Endothelial cell of umbilical vein (primary cell): ENCODE results near the gene IBSP. TPM values are rescaled to one million over a fixed set of nuclear protein-coding genes. Genes with fewer than 3 reads are reported as not detected.

Experiments
- BruUV-seq: library from RNA; stranded (reverse); fragments of 400-500 nt; replicated peaks from 2 replicates; lab custom pipeline; 2021; lab: Mats Ljungman, UMichigan
- CTCF ChIA-PET: fragments of 300-600, 350-600 bp; sonication (Branson Sonifier 250); formaldehyde crosslinking; loops from one replicate; lab custom pipeline; 2021; ENCODE audit warnings: antibody characterized with exemption, inconsistent platforms; lab: Charles Lee
- POLR2A ChIA-PET: fragments of 300-600, 350-600 bp; sonication (Branson Sonifier 250); formaldehyde crosslinking; loops from one replicate; lab custom pipeline; 2021; ENCODE audit warnings: antibody characterized with exemption, inconsistent platforms; lab: Charles Lee
- DNase-seq: peaks from one replicate; pipeline ENCODE4 v3.0.0-alpha.2; 2011; ENCODE audit warnings: low read depth, low spot score
- FAIRE-seq: peaks from 2 replicates; lab custom pipeline; 2011; peaks lifted over from hg19 to GRCh38; lab: Jason Lieb, UNC
- H2AFZ ChIP-seq: 2 replicates; pipeline ENCODE4 v1.6.0; 2012; ENCODE audit warnings: low read depth, low read length, control low read depth, inconsistent platforms
- H3K27ac ChIP-seq: 2 replicates; pipeline ENCODE4 v1.5.1; 2011; ENCODE audit warnings: low read depth, mild to moderate bottlenecking, control low read depth, low read length, moderate library complexity; ENCODE audit not compliant: insufficient read depth
- H3K27me3 ChIP-seq, 2 experiments: 2 replicates each; pipeline versions ENCODE4 v1.6.0 to v1.6.1; 2011; ENCODE audit warnings: low read length in 2 of 2, mixed read lengths in 1 of 2; ENCODE audit not compliant: control insufficient read depth in 2 of 2, insufficient read depth in 2 of 2
- H3K36me3 ChIP-seq, 2 experiments: 2 replicates in 1 of 2; 3 replicates in 1 of 2; pipeline ENCODE4 v1.5.1; 2011; ENCODE audit warnings: low read length in 2 of 2, mild to moderate bottlenecking in 1 of 2, moderate library complexity in 1 of 2; ENCODE audit not compliant: control insufficient read depth in 2 of 2, insufficient read depth in 2 of 2; ENCODE audit errors: extremely low read depth in 1 of 2
- H3K4me1 ChIP-seq: 3 replicates; pipeline ENCODE4 v1.5.1; 2011; ENCODE audit warnings: mild to moderate bottlenecking, low read length; ENCODE audit not compliant: control insufficient read depth, insufficient read depth; ENCODE audit errors: extremely low read depth
- H3K4me2 ChIP-seq: 2 replicates; pipeline ENCODE4 v1.6.1; 2011; ENCODE audit warnings: low read length, control low read depth, mixed read lengths; ENCODE audit not compliant: insufficient read depth
- H3K4me3 ChIP-seq, 3 experiments: fragments of 200-600 bp in 1 of 3; sonication (generic), shearing (Covaris generic) in 1 of 3; replicated peaks in 1 of 3; 2 replicates each; pipeline ENCODE4 v1.5.1; 2011 to 2016; ENCODE audit warnings: control low read depth in 3 of 3, low read length in 3 of 3, mild to moderate bottlenecking in 2 of 3, inconsistent platforms in 1 of 3, low read depth in 1 of 3, moderate library complexity in 1 of 3; ENCODE audit not compliant: insufficient read depth in 1 of 3
- H3K79me2 ChIP-seq: 2 replicates; pipeline ENCODE4 v1.6.0; 2012; ENCODE audit warnings: low read length, inconsistent platforms; ENCODE audit not compliant: control insufficient read depth, insufficient read depth
- H3K9ac ChIP-seq: replicated peaks from 2 replicates; pipeline ENCODE3; 2011; ENCODE audit warnings: low read length, control low read depth; ENCODE audit not compliant: insufficient read depth; ENCODE audit errors: extremely low read depth
- H3K9me1 ChIP-seq: replicated peaks from 3 replicates; pipeline ENCODE4 v1.6.0; 2011; ENCODE audit warnings: mild to moderate bottlenecking, low read length; ENCODE audit not compliant: control insufficient read depth, insufficient read depth; ENCODE audit errors: extremely low read depth
- H3K9me3 ChIP-seq: replicated peaks from 2 replicates; pipeline ENCODE4 v1.5.1; 2012; ENCODE audit warnings: low read length, inconsistent platforms; ENCODE audit not compliant: control insufficient read depth, insufficient read depth
- H4K20me1 ChIP-seq: replicated peaks from 2 replicates; pipeline ENCODE3; 2011; ENCODE audit warnings: mild to moderate bottlenecking, low read length; ENCODE audit not compliant: control insufficient read depth, insufficient read depth; ENCODE audit errors: extremely low read depth
- EZH2 ChIP-seq: IDR thresholded peaks from 2 replicates; pipeline ENCODE4 v1.6.1; 2012; ENCODE audit warnings: borderline replicate concordance, low read depth, mild to moderate bottlenecking, moderate library complexity, low read length, inconsistent platforms; ENCODE audit not compliant: severe bottlenecking
- FOS ChIP-seq: IDR thresholded peaks from 2 replicates; pipeline ENCODE4 v1.6.1; 2011; ENCODE audit warnings: mild to moderate bottlenecking, low read length, moderate library complexity, borderline replicate concordance; ENCODE audit not compliant: insufficient read depth
- GATA2 ChIP-seq: IDR thresholded peaks from 2 replicates; pipeline ENCODE4 v1.7.0; 2011; ENCODE audit warnings: low read depth, mild to moderate bottlenecking, moderate library complexity, mixed read lengths, low read length; ENCODE audit not compliant: insufficient read length, insufficient read depth
- JUN ChIP-seq: IDR thresholded peaks from 2 replicates; pipeline ENCODE4 v1.6.1; 2011; ENCODE audit warnings: borderline replicate concordance, low read depth; ENCODE audit not compliant: insufficient read length, insufficient read depth
- MYC ChIP-seq: IDR thresholded peaks from one replicate; pipeline ENCODE4 v1.6.1; 2011; ENCODE audit warnings: mild to moderate bottlenecking, low read depth, low read length
- POLR2A ChIP-seq: IDR thresholded peaks from 2 replicates; pipeline ENCODE4 v1.6.1; 2012; ENCODE audit warnings: low read depth, mild to moderate bottlenecking, control low read depth, low read length
- POLR2AphosphoS5 ChIP-seq: IDR thresholded peaks from 2 replicates; pipeline ENCODE4 v1.6.1; 2012; ENCODE audit warnings: low read depth, mild to moderate bottlenecking, control low read depth, low read length, moderate library complexity; ENCODE audit not compliant: insufficient read depth
- dilution Hi-C: fragments of 300-500 bp; cut with MboI; formaldehyde crosslinking; loops from one replicate; pipeline ENCODE4 v1.15.0; 2019; ENCODE audit warnings: low sequenced_read_pairs; ENCODE audit not compliant: extremely low pct_ligation_motif_present
- intact Hi-C: fragments of 100-400 bp; cut with micrococcal nuclease; formaldehyde crosslinking; loops from one replicate; pipeline ENCODE4 v1.10.0; 2022
- polyA plus RNA-seq, 4 experiments: library from polyadenylated mRNA; depleted of rRNA in 3 of 4; stranded (reverse) in 3 of 4; unstranded in 1 of 4; fragments of >200 nt; gene quantifications; 2 replicates each; pipeline versions ENCODE4 v1.2.1 to v1.2.3, GENCODE V29; 2011 to 2012; ENCODE audit warnings: missing spikeins in 1 of 4
- total RNA-seq: library from RNA; stranded (reverse); gene quantifications from 2 replicates; pipeline ENCODE4 v1.2.3, GENCODE V29; 2021
- TF ChIP-seq, protein P1 (sequence below), 2 donors: IDR thresholded peaks; 1 replicate in 1 of 2; 2 replicates in 1 of 2; pipeline ENCODE4 v1.5.1; 2011; ENCODE audit warnings: low read length in 2 of 2, mild to moderate bottlenecking in 2 of 2, moderate library complexity in 2 of 2, control low read depth in 1 of 2, inconsistent platforms in 1 of 2, low read depth in 1 of 2; ENCODE audit not compliant: insufficient read depth in 1 of 2; ENCODE audit errors: extremely low read depth in 1 of 2
- TF ChIP-seq, protein P2 (sequence below): IDR thresholded peaks from 2 replicates; pipeline ENCODE4 v1.6.1; 2011; ENCODE audit not compliant: insufficient read depth, insufficient read length

IBSP gene
- total and polyA plus RNA-seq, 2 donors (not counting 3 experiments of a cell fraction or from before 2014, with no cell fraction given) = not detected

- peaks cover 2 to 3% of the 10 kb centered on the region in 2 experiments for H3K27me3 ChIP-seq
- dilution Hi-C loops = no loop called here
- H3K9ac ChIP-seq = no peak overlapping the region
- DNase-seq (peak; percentile 17), FAIRE-seq (no peak)
- ChIA-PET POLR2A (no interaction called here), CTCF (interaction anchor here (0.9 to 6.2 kb wide), 6 partner anchors 8 to 303 kb away, joined by 3 to 42 read pairs (median 12); no protein-coding TSS in a partner anchor)
- H3K27ac ChIP-seq = peak overlapping the region; percentile 3
- H4K20me1 ChIP-seq = no peaks in the 10 kb centered on the region
- H3K9me1 ChIP-seq = no peaks in the 10 kb centered on the region
- intact Hi-C loops = loop anchor here (1.0 kb wide), 1 partner anchor 612 kb away; no protein-coding TSS in a partner anchor
- H3K4me2 ChIP-seq = peak overlapping the region; percentile 35
- H3K79me2 ChIP-seq = no peaks in the 10 kb centered on the region
- no peaks in the 10 kb centered on the region for H3K9me3 ChIP-seq
- H3K4me1 ChIP-seq = peaks cover 8% of the 10 kb centered on the region
- no peak overlapping the region for H2AFZ ChIP-seq
- H3K4me3 ChIP-seq = no peak overlapping the region
- no peaks in the 10 kb centered on the region for H3K36me3 ChIP-seq
- no TSS peak for BruUV-seq
- TF ChIP-seq JUN = peak; percentile 24
- TF ChIP-seq, protein P1, sequence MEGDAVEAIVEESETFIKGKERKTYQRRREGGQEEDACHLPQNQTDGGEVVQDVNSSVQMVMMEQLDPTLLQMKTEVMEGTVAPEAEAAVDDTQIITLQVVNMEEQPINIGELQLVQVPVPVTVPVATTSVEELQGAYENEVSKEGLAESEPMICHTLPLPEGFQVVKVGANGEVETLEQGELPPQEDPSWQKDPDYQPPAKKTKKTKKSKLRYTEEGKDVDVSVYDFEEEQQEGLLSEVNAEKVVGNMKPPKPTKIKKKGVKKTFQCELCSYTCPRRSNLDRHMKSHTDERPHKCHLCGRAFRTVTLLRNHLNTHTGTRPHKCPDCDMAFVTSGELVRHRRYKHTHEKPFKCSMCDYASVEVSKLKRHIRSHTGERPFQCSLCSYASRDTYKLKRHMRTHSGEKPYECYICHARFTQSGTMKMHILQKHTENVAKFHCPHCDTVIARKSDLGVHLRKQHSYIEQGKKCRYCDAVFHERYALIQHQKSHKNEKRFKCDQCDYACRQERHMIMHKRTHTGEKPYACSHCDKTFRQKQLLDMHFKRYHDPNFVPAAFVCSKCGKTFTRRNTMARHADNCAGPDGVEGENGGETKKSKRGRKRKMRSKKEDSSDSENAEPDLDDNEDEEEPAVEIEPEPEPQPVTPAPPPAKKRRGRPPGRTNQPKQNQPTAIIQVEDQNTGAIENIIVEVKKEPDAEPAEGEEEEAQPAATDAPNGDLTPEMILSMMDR (IDR thresholded peaks at IDR 0.05; ENCODE audit: extremely low read depth in 1 of 2, insufficient read depth in 1 of 2, low read depth in 1 of 2, low read length in 2 of 2) = no peak
These were observed 45.1 kb downstream of the IBSP start for GRCh38 chr4:87844452-87844851.

GRCh38 chr4:87846226-87846625 is 46.9 kb downstream of the IBSP start:
- H3K36me3 ChIP-seq = no peaks in the 10 kb centered on the region
- peaks cover 0 to 2% of the 10 kb centered on the region in 2 experiments for H3K27me3 ChIP-seq
- no peaks in the 10 kb centered on the region for H3K79me2 ChIP-seq
- intact Hi-C loops (loop anchor here (5.0 kb wide), 2 partner anchors 349 to 489 kb away; no protein-coding TSS in a partner anchor), dilution Hi-C loops (no loop called here)
- H3K4me3 ChIP-seq = no peak overlapping the region
- H2AFZ ChIP-seq = no peak overlapping the region
- peaks cover 8% of the 10 kb centered on the region for H3K4me1 ChIP-seq
- TF ChIP-seq, protein P2, sequence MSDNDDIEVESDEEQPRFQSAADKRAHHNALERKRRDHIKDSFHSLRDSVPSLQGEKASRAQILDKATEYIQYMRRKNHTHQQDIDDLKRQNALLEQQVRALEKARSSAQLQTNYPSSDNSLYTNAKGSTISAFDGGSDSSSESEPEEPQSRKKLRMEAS = no peak
- TF ChIP-seq POLR2A (no peak), EZH2 (no peak), GATA2 (no peak), JUN (no peak), FOS (no peak), POLR2AphosphoS5 (no peak), MYC (no peak)
- TF ChIP-seq, protein P1 (IDR thresholded peaks at IDR 0.05; ENCODE audit: extremely low read depth in 1 of 2, insufficient read depth in 1 of 2, low read depth in 1 of 2, low read length in 2 of 2) = no peak
- POLR2A ChIA-PET = no interaction called here
- H3K9me3 ChIP-seq = no peaks in the 10 kb centered on the region
- H4K20me1 ChIP-seq = no peaks in the 10 kb centered on the region
- H3K27ac ChIP-seq = no peak overlapping the region
- DNase-seq (no peak), FAIRE-seq (no peak)
- H3K4me2 ChIP-seq = no peak overlapping the region
- H3K9me1 ChIP-seq = no peaks in the 10 kb centered on the region
- BruUV-seq = no TSS peak
- no peak overlapping the region for H3K9ac ChIP-seq
- CTCF ChIA-PET = interaction anchor here (6.2 to 12.0 kb wide), 3 partner anchors 129 to 302 kb away, joined by 42 to 412 read pairs (median 111); partner anchors contain the start of gene SPP1
